HG03460 (cell line): Measurements from ENCODE around the gene TAF3.

ENCODE experiments used
- ATAC-seq: cut with Tn5 transposase; IDR thresholded peaks from one replicate; pipeline ENCODE4 v1.9.1; 2021; ENCODE audit not compliant: unreplicated experiment

The TAF3 gene

DNA sequence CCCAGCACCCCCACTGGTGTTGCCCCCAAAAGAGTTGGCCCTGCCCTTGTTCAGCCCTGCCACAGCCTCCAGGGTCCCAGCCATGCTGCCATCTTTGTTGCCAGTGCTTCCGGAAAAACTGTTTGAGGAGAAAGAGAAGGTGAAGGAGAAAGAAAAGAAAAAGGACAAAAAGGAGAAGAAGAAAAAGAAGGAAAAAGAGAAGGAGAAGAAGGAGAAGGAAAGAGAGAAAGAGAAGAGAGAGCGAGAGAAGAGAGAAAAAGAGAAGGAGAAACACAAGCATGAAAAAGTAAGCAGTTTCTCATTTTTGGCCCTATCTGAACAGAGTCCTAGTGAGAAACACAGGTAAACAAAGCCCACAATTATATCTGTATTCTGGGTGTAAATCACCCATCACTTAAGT, 147.2 kb downstream of the TAF3 start:
- no peak for ATAC-seq

DNA sequence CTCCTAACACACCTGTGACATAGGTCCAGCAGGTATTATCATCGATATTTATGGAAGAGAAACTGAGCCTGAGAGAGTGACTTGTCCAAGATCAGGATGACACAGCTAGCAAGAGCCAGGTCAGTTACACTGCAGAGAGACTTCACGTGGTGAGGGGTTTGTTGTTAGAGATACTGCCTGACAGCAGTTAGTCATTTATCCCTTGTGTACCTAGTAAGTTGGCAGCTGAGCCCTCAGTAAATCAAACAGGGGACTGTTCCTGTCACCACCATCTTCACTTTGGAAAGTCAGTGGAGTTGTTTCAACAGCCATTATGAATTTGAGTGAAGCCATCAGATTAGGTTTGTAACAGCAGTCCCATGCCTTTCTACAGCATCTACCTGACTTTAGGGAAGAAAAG, 148.7 kb downstream of the TAF3 start:
- no peak for ATAC-seq

DNA sequence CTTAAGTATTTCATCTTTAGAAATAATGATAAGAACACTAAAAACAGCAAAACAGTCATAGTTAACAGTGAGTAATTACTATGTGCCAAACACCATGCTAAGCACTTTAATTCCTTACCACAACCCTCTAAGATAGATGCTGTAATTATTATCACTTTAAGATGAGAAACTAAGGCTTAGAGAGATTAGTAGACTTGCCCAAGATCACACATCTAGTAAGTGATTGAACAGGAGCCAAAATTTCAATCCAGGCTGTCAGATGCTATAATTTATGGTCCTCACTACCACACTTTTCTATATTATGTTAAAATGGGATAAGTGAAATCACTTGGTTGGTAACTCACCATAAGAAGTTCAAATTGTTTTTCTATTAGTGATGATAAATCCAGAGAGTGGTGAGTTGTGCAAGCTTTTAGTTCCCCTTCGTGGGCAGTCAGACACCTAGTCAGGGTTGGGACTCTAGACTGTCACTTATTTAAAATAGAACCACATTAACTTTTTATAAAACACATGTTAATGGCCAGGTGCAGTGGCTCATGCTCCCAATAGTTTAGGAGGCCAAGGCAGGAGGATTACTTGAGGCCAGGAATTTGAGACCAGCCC, 150.3 kb downstream of the TAF3 start:
- no peak for ATAC-seq

DNA sequence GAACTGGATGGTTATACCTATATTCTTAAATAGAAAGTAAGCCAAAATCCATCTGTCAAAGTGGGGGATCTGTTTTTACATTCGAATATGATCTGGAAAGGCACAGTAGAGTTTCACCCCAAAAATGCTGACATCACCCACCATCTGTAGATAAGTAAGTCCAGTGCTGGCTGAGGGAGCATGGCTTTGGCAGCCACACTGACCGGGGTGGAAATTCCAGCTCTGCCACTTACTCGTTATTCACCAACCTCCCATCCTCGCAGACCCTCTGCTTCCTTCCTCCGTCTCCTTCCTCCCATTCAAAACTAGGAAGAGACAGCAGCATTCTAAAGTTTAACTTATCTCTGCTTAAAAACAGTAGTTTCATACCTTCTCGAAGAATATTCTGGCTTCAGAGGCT, 151.3 kb downstream of the TAF3 start:
- ATAC-seq = no peak

DNA sequence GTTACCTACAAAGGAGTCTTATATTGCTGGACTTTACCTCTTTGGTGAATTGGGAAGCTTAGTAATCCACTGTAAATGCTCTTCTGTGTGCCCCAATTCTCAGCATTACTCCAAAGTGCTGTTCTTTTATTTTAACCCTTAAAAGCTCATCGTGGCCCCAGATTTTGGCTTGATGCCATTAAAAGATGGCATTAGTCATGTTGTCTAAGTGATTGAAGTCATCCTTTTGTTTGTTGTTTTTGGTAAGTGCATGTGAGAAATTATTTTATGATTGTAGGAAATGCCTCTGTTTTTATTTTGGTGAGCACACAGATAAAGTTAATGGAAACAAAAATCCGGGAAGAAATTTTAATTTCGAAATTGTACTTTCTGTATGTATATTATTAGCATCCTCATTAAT, 153.6 kb downstream of the TAF3 start:
- ATAC-seq = no peak

DNA sequence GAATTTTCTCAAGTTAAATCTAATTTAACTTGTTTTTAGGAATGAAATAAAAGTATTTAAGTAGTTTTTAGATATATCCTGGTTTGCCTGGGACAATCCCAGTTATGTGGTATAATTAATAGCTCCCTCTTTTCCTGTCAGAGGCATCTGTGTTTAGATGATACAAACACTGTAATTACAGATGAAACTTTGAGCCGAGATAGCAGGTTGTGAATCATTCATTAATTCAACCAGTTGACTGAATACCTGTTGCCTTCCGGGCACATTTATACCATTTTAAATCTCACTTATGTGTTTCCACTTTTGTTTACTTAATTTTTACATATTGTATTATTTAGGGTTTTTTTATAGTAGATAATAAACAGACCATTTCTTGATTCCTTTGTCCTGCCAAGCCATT, 154.1 kb downstream of the TAF3 start:
- ATAC-seq = no peak

DNA sequence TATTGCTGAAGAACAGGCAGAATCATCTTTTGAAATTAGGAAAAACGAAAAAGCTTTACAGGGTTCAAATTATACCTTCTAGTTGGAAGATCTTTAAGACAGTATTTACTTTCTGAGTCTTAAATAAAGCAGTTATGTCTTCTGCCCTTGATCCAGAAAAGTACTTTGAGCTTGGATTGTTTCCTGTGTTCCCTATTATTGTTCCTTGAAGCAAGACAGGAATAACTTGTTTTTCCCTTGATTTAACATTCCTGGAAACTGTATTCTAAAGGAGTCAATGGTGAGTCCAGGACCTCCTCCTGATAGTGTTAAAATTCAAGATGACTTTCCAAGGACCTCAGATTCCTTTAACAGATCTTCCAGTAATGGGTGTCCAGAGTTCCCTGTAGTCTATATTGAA, 161.9 kb downstream of the TAF3 start:
- ATAC-seq = no peak

DNA sequence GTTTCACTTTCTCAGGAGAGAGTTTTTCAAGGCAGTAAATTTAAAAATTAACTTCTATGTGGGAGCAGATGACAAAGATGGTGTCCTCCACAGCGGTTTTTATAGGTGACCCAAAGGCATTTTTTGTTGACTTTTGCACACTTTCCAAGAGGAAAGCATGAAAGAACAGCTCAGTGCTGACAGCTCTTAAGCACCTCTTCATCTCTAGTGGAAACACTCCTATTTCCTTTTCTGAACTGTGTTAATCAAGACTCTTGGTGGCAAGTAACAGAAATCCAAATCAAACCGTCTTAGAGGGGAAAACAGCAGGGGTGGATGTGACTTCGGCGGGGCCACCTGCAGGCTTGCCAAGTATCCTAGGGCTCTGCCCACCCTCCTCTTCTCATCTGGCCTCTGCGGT, 164.4 kb downstream of the TAF3 start:
- no peak for ATAC-seq

DNA sequence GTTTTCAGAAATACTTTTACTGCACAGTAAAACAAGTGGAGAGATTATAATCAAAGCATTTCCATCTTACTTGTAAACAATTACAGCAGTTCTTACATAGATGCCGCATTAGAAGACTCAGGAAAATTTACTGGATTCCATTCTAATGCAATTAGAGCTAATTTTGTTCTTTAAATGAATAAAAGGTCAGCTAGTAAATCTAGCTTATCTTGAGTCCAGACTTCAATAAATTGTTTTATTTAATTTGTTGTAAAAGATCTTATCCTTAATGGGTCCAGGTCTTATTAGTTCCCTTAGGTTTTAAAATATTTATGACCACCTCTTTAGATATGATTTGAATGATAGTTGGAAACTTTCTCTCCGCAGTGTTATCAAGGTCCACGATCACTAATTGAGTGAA, 166.0 kb downstream of the TAF3 start:
- no peak for ATAC-seq

DNA sequence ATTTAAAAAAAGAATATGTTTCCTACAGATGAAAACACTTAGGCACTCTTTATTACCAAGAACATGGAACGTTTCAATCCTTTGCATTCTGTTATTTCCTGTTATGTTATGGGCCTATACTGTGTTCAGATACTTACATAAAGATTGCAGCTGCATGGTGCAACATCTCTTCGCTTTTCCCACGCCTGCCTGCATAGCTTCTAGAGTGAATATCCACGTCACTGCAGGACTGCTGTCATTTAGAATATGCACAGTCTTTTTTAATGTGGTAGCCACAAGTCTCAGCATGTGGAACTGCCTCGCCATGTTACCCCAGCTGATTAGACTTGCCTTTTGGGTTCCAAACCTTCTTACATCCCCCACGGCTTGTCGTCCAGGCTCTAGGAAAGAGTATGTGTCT, 166.6 kb downstream of the TAF3 start:
- ATAC-seq = no peak

DNA sequence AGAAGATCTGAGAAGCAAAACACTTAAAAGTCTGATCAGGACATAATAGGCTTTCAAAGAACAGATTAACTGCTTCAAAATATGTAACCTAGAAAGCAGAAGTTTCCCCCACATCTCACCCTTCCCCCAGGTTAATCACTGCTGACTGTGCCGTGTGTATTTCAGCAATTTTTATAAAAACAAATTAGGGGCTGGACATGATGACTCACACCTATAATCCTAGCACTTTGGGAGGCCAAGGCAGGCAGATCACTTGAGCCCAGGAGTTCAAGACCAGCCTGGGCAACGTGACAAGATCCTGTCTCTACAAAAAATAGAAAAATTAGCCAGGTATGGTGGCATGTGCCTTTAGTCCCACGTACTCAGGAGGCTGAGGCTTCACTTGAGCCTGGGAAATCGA, 168.5 kb downstream of the TAF3 start:
- ATAC-seq = no peak

DNA sequence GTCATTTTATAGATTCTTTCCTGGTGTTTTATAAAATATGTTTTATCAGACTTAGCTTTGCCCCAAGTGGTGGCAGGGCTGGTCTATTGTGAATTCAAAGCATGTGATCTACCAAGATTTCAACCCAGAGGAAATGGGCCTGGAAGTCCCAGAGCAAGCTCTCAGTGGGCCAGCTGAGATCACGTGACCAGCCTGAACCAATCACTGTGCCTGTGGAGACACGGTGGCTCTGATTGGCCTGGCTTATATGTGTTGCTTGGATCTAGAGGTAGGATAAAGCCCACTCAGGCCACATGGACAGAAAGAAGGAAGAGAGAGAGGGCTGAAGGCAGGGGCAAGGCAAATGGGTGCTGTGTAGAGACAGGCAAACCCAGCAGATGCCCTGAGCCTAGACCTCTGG, 170.7 kb downstream of the TAF3 start:
- no peak for ATAC-seq

DNA sequence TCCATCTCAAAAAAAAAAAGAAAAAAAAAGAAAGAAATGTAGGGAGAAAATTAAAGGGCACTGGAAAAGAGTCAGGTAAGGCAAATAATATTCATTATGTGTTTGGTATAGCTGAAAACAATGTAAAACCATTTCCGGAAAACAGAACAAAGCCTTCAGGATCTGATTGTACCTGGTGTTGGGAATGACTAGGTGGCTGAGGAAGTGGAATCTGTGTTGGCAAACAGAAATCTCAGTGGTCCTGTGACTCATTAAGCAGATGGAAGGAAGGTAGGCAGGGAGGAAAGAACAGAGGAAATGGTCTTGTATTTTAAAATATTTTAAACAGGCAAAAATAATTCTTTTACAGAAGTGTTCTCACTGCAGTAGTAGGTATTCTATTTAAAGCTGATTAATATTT, 180.5 kb downstream of the TAF3 start:
- no peak for ATAC-seq

DNA sequence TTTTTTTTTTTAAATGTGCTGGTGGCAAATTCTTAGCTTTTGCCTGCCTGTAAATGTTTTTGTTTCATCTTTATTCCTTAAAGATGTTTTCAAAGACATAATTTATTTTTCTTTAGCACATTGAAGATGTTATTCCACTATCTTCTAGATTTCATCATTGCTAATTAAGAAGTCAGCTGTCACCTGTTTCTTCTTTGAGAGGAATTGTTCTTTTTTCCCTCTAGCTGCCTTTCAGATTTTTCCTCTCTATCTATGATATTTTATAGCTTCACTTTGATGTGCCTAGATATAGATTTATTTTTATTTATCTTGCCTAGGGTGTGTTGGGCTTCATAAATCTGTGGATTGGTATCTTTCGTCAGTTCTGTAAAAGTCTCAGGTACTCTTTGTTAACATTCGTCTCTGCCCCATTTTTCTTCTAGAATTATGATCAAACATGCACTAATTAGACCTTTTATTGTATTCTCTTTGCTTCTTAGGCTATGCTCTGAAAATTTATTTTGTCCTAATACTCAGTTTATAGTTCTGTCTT, 186.2 kb downstream of the TAF3 start:
- ATAC-seq = no peak

DNA sequence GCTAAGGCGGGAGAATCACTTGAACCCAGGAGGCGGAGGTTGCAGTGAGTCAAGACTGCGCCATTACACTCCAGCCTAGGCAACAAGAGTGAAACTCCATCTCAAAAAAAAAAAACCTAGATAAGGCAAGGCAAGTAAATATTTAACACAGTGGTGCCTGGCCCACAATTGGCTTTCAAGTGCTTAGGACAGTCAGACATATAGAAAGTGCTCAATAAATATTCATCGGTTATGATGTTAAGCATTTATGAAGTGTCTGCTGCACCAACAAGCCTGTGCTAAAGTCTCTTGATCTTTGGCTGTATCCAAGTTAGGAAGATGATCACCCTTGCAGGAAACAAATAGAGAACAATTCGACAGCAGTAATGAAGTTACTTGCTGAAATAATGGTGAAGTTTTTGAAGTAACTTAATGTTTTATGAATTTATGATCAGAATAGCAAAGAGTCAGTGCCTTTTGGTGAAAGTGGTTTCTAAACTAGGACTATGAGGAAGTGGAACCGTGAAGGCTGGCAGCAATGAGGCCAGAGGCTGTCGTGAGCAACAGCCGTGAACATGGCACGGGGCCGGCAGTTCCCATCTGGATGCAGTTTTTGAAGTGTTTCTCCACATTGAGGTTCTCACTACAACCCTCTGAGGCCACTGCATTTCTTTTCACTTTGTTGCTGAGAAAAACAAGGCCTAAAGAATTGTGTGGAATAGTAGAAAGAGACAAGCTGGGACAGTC, 188.1 kb downstream of the TAF3 start:
- ATAC-seq = peak; percentile 84

DNA sequence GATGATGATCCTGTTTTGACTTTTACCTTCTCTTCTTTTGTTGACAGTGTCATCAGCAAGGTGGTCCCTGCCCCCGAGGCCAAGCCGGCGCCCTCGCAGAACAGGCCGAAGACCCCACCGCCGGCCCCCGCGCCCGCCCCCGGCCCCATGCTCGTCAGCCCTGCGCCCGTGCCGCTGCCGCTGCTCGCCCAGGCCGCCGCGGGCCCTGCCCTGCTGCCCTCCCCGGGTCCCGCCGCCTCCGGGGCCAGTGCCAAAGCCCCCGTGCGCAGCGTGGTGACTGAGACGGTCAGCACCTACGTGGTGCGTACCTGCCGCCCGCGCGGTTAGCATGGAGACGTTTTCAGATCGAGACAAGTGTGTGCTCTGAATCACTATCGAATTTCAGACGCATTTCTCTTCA, 190.7 kb downstream of the TAF3 start:
- ATAC-seq = no peak

DNA sequence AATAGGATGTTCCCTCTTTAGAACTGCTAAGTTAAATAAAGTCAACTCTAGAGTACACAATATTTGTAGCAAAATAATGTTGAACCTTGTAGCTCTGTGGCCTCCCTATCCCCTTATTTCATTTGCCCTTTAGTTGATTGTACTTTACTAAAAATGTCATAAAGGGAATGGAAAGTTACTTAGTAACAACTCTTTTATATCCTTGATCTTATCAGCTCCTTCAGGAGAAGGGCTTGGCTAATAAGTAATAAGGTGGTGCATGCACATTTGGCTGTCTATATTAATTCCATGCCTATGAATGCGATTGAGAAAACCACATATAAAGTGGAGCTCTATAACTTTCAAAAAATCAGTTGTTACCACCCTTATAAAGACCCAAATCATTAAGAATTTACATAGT, 194.7 kb downstream of the TAF3 start:
- ATAC-seq = no peak

DNA sequence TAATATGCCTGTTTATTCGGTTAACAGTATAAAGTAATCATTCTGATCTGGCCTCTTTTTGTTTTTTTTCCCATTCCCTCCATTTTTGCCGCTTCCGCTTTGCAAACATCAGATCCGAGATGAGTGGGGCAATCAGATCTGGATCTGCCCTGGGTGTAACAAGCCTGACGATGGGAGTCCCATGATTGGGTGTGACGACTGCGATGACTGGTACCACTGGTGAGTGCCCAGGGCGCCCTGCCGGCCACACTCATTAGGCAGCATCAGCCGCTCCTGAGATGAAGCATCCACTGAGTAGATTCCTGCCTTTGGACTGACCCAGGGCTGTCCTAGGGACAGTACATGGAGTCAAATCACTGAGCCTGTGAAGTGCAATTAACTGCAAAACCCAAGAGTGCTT, 195.3 kb downstream of the TAF3 start:
- ATAC-seq = no peak

DNA sequence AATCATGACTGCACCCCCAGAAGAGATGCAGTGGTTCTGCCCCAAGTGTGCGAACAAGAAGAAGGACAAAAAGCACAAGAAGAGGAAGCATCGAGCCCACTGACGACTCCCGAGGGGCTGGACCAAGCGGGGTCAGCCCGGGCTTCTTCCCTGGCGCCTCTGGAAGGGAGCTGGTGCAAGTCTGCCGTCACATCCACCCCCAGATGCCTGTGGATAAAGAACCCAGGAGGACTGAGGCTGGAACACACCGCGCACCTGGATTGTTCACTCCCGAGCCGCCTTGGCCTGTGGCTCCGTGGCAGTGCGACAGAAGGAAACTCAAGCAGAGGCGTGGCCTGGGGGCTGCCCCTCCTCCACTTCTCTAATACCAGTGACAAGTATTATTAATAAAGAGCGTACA, 196.3 kb downstream of the TAF3 start:
- no peak for ATAC-seq

DNA sequence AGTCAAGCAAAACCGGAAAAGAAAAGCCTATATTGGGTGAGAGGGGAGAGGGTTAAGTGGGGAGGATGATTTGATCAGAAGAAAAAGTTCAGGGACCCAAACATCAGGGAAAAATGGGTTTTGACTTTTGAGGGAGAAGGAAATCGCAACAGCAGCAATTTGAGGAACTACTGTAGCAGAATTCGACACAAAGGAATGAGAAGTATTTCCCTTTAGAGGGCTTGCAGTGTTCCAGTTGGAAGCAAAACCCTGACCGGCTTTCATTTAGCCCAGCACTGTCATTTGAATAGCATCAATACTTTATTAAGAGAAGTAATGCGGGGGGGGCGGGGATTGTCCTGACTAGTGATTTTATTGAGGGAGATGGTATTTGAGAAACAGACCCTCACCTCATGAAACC, 199.0 kb downstream of the TAF3 start:
- no peak for ATAC-seq

DNA sequence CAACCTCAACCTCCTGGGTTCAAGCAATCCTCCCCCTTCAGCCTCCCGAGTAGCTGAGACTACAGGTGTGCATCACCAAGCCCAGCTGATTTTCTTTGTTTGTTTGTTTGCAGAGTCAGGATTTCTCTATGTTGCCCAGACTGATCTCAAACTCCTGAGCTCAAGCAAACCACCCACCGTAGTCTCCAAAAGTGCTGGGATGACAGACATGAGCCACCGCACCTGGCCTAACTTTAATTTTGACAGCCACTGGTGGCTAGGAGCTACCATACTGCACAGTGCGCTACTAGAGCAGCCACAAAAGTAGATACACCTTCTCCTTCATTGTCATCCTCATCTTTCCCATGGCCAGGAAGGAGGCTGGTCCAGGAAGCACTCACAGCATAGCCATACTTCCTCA, 205.0 kb downstream of the TAF3 start:
- ATAC-seq = no peak

DNA sequence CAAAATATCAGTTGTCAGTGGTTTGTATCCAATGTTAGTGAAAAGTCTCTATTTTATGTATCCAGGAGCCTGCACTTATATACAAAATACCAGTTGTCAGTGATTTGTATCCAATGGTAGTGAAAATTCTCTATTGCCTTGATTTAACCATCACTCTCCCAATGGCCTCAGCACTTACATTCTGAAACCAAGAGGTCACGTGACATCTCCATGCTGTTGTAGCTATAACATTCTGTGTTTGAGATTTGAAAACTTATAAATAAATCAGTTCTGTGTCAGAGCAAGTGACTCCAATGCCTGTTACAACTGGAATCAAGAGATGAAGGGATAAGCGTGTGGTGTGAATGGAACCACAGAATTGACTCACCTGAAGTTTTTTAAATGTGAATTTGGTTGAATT, 205.5 kb downstream of the TAF3 start:
- no peak for ATAC-seq
